Endothelial cell of umbilical vein (primary cell): ENCODE measurements around the gene ZNF282. TPM values are rescaled to one million over a fixed set of nuclear protein-coding genes. Genes with fewer than 3 reads are reported as not detected.

ENCODE experiments used
- BruUV-seq: library from RNA; stranded (reverse); fragments of 400-500 nt; replicated peaks from 2 replicates; lab custom pipeline; 2021; lab: Mats Ljungman, UMichigan
- CTCF ChIA-PET: fragments of 300-600, 350-600 bp; sonication (Branson Sonifier 250); formaldehyde crosslinking; loops from one replicate; lab custom pipeline; 2021; ENCODE audit warnings: antibody characterized with exemption, inconsistent platforms; lab: Charles Lee
- POLR2A ChIA-PET: fragments of 300-600, 350-600 bp; sonication (Branson Sonifier 250); formaldehyde crosslinking; loops from one replicate; lab custom pipeline; 2021; ENCODE audit warnings: antibody characterized with exemption, inconsistent platforms; lab: Charles Lee
- DNase-seq: peaks from one replicate; pipeline ENCODE4 v3.0.0-alpha.2; 2011; ENCODE audit warnings: low read depth, low spot score
- FAIRE-seq: peaks from 2 replicates; lab custom pipeline; 2011; peaks lifted over from hg19 to GRCh38; lab: Jason Lieb, UNC
- H2AFZ ChIP-seq: 2 replicates; pipeline ENCODE4 v1.6.0; 2012; ENCODE audit warnings: low read depth, low read length, control low read depth, inconsistent platforms
- H3K27ac ChIP-seq: 2 replicates; pipeline ENCODE4 v1.5.1; 2011; ENCODE audit warnings: low read depth, mild to moderate bottlenecking, control low read depth, low read length, moderate library complexity; ENCODE audit not compliant: insufficient read depth
- H3K27me3 ChIP-seq, 2 experiments: 2 replicates each; pipeline versions ENCODE4 v1.6.0 to v1.6.1; 2011; ENCODE audit warnings: low read length in 2 of 2, mixed read lengths in 1 of 2; ENCODE audit not compliant: control insufficient read depth in 2 of 2, insufficient read depth in 2 of 2
- H3K36me3 ChIP-seq, 2 experiments: 2 replicates in 1 of 2; 3 replicates in 1 of 2; pipeline ENCODE4 v1.5.1; 2011; ENCODE audit warnings: low read length in 2 of 2, mild to moderate bottlenecking in 1 of 2, moderate library complexity in 1 of 2; ENCODE audit not compliant: control insufficient read depth in 2 of 2, insufficient read depth in 2 of 2; ENCODE audit errors: extremely low read depth in 1 of 2
- H3K4me1 ChIP-seq: 3 replicates; pipeline ENCODE4 v1.5.1; 2011; ENCODE audit warnings: mild to moderate bottlenecking, low read length; ENCODE audit not compliant: control insufficient read depth, insufficient read depth; ENCODE audit errors: extremely low read depth
- H3K4me2 ChIP-seq: 2 replicates; pipeline ENCODE4 v1.6.1; 2011; ENCODE audit warnings: low read length, control low read depth, mixed read lengths; ENCODE audit not compliant: insufficient read depth
- H3K4me3 ChIP-seq, 3 experiments: fragments of 200-600 bp in 1 of 3; sonication (generic), shearing (Covaris generic) in 1 of 3; replicated peaks in 1 of 3; 2 replicates each; pipeline ENCODE4 v1.5.1; 2011 to 2016; ENCODE audit warnings: control low read depth in 3 of 3, low read length in 3 of 3, mild to moderate bottlenecking in 2 of 3, inconsistent platforms in 1 of 3, low read depth in 1 of 3, moderate library complexity in 1 of 3; ENCODE audit not compliant: insufficient read depth in 1 of 3
- H3K79me2 ChIP-seq: 2 replicates; pipeline ENCODE4 v1.6.0; 2012; ENCODE audit warnings: low read length, inconsistent platforms; ENCODE audit not compliant: control insufficient read depth, insufficient read depth
- H3K9ac ChIP-seq: replicated peaks from 2 replicates; pipeline ENCODE3; 2011; ENCODE audit warnings: low read length, control low read depth; ENCODE audit not compliant: insufficient read depth; ENCODE audit errors: extremely low read depth
- H3K9me1 ChIP-seq: replicated peaks from 3 replicates; pipeline ENCODE4 v1.6.0; 2011; ENCODE audit warnings: mild to moderate bottlenecking, low read length; ENCODE audit not compliant: control insufficient read depth, insufficient read depth; ENCODE audit errors: extremely low read depth
- H3K9me3 ChIP-seq: replicated peaks from 2 replicates; pipeline ENCODE4 v1.5.1; 2012; ENCODE audit warnings: low read length, inconsistent platforms; ENCODE audit not compliant: control insufficient read depth, insufficient read depth
- H4K20me1 ChIP-seq: replicated peaks from 2 replicates; pipeline ENCODE3; 2011; ENCODE audit warnings: mild to moderate bottlenecking, low read length; ENCODE audit not compliant: control insufficient read depth, insufficient read depth; ENCODE audit errors: extremely low read depth
- FOS ChIP-seq: IDR thresholded peaks from 2 replicates; pipeline ENCODE4 v1.6.1; 2011; ENCODE audit warnings: mild to moderate bottlenecking, low read length, moderate library complexity, borderline replicate concordance; ENCODE audit not compliant: insufficient read depth
- GATA2 ChIP-seq: IDR thresholded peaks from 2 replicates; pipeline ENCODE4 v1.7.0; 2011; ENCODE audit warnings: low read depth, mild to moderate bottlenecking, moderate library complexity, mixed read lengths, low read length; ENCODE audit not compliant: insufficient read length, insufficient read depth
- JUN ChIP-seq: IDR thresholded peaks from 2 replicates; pipeline ENCODE4 v1.6.1; 2011; ENCODE audit warnings: borderline replicate concordance, low read depth; ENCODE audit not compliant: insufficient read length, insufficient read depth
- MYC ChIP-seq: IDR thresholded peaks from one replicate; pipeline ENCODE4 v1.6.1; 2011; ENCODE audit warnings: mild to moderate bottlenecking, low read depth, low read length
- POLR2A ChIP-seq: IDR thresholded peaks from 2 replicates; pipeline ENCODE4 v1.6.1; 2012; ENCODE audit warnings: low read depth, mild to moderate bottlenecking, control low read depth, low read length
- POLR2AphosphoS5 ChIP-seq: IDR thresholded peaks from 2 replicates; pipeline ENCODE4 v1.6.1; 2012; ENCODE audit warnings: low read depth, mild to moderate bottlenecking, control low read depth, low read length, moderate library complexity; ENCODE audit not compliant: insufficient read depth
- dilution Hi-C: fragments of 300-500 bp; cut with MboI; formaldehyde crosslinking; loops from one replicate; pipeline ENCODE4 v1.15.0; 2019; ENCODE audit warnings: low sequenced_read_pairs; ENCODE audit not compliant: extremely low pct_ligation_motif_present
- intact Hi-C: fragments of 100-400 bp; cut with micrococcal nuclease; formaldehyde crosslinking; loops from one replicate; pipeline ENCODE4 v1.10.0; 2022
- polyA plus RNA-seq, 4 experiments: library from polyadenylated mRNA; depleted of rRNA in 3 of 4; stranded (reverse) in 3 of 4; unstranded in 1 of 4; fragments of >200 nt; gene quantifications; 2 replicates each; pipeline versions ENCODE4 v1.2.1 to v1.2.3, GENCODE V29; 2011 to 2012; ENCODE audit warnings: missing spikeins in 1 of 4
- total RNA-seq: library from RNA; stranded (reverse); gene quantifications from 2 replicates; pipeline ENCODE4 v1.2.3, GENCODE V29; 2021

Gene ZNF282
- total and polyA plus RNA-seq, 2 donors (not counting 3 experiments of a cell fraction or from before 2014, with no cell fraction given): 20.0 to 34.4 TPM

GRCh38 chr7:149191851-149192250 lies 3.5 kb upstream of the ZNF282 start:
- no peak overlapping the region for H3K4me3 ChIP-seq
- no peak overlapping the region for H3K9ac ChIP-seq
- peaks cover 13% of the 10 kb centered on the region for H3K79me2 ChIP-seq
- ChIA-PET CTCF (no interaction called here), POLR2A (no interaction called here)
- dilution Hi-C loops (no loop called here), intact Hi-C loops (loop anchor here (10.0 kb wide), 1 partner anchor 433 kb away; no protein-coding TSS in a partner anchor)
- H3K4me1 ChIP-seq: peaks cover 7% of the 10 kb centered on the region
- no peak for TF ChIP-seq GATA2
- TF ChIP-seq FOS: no peak
- no peak for TF ChIP-seq JUN
- no peak for TF ChIP-seq POLR2A
- TF ChIP-seq MYC: no peak
- no peak for TF ChIP-seq POLR2AphosphoS5
- no peaks in the 10 kb centered on the region for H4K20me1 ChIP-seq
- no peaks in the 10 kb centered on the region for H3K36me3 ChIP-seq
- DNase-seq (no peak), FAIRE-seq (no peak)
- no peaks in the 10 kb centered on the region for H3K9me3 ChIP-seq
- H3K9me1 ChIP-seq: no peaks in the 10 kb centered on the region
- H3K27ac ChIP-seq: no peak overlapping the region
- no peak overlapping the region for H2AFZ ChIP-seq
- H3K27me3 ChIP-seq: peaks cover 0 to 7% of the 10 kb centered on the region in 2 experiments
- H3K4me2 ChIP-seq: no peak overlapping the region
- no TSS peak for BruUV-seq

- Histone ChIP-seq H3K4me3 (peak overlapping the region; percentile 70 to 83 (median 78)), H3K79me2 (peaks cover 29% of the 10 kb centered on the region), H3K4me2 (peak overlapping the region; percentile 79), H3K27ac (no peak overlapping the region), H3K9me1 (no peaks in the 10 kb centered on the region), H3K36me3 (peaks cover 0 to 10% of the 10 kb centered on the region in 2 experiments), H3K4me1 (peaks cover 21% of the 10 kb centered on the region), H4K20me1 (no peaks in the 10 kb centered on the region), H3K27me3 (peaks cover 0 to 3% of the 10 kb centered on the region in 2 experiments), H3K9me3 (no peaks in the 10 kb centered on the region), H3K9ac (peak overlapping the region; percentile 84), H2AFZ (peak overlapping the region; percentile 90)
- no peak for TF ChIP-seq JUN
- no peak for TF ChIP-seq MYC
- BruUV-seq: no TSS peak
- dilution Hi-C loops (no loop called here), intact Hi-C loops (loop anchor here (1.0 to 10.0 kb wide), 7 partner anchors 45 to 430 kb away; partner anchors contain the start of genes PDIA4, ZNF212, ZNF398 and ZNF425)
- ChIA-PET CTCF (interaction anchor here (1.0 to 2.3 kb wide), 15 partner anchors 9 to 430 kb away, joined by 3 to 21 read pairs (median 5); partner anchors contain the start of genes ZNF398 and ZNF783), POLR2A (no interaction called here)
- DNase-seq (no peak), FAIRE-seq (no peak)
Observed at GRCh38 chr7:149194799-149195179, 557 bp upstream of the ZNF282 start.
